ACC112 (cell line): ENCODE measurements around the gene PSORS1C1.
A peak's percentile ranks its signal among the peaks of the same experiment; 100 is the strongest.
"Not testable (repeated sequence)": the region's sequence is repeated elsewhere in the genome, so short reads cannot be mapped to it uniquely, and the experiment has no call there.

ENCODE experiments used
- H2AFZ ChIP-seq: fragments of 200-600 bp; sonication (generic); one replicate; pipeline ENCODE4 v1.6.0; 2017; ENCODE audit warnings: antibody characterized with exemption, low read length; ENCODE audit not compliant: unreplicated experiment
- H3K27ac ChIP-seq: fragments of 200-600 bp; sonication (generic); 2 replicates; pipeline ENCODE4 v1.5.1; 2014; ENCODE audit warnings: low read depth, mild to moderate bottlenecking, antibody characterized with exemption, low read length, moderate library complexity
- H3K27me3 ChIP-seq: fragments of 200-600 bp; sonication (generic); 2 replicates; pipeline ENCODE4 v1.6.1; 2014; ENCODE audit warnings: mild to moderate bottlenecking, antibody characterized with exemption, low read length, moderate library complexity, mixed read lengths; ENCODE audit not compliant: insufficient read depth
- H3K36me3 ChIP-seq: fragments of 200-600 bp; sonication (generic); 2 replicates; pipeline ENCODE4 v1.6.1; 2016; ENCODE audit warnings: mild to moderate bottlenecking, antibody characterized with exemption, low read length, moderate library complexity, mixed read lengths; ENCODE audit not compliant: insufficient read depth
- H3K4me1 ChIP-seq: fragments of 200-600 bp; sonication (generic); one replicate; pipeline ENCODE4 v1.6.1; 2016; ENCODE audit warnings: low read length, mixed read lengths; ENCODE audit not compliant: insufficient read depth, unreplicated experiment, control insufficient read depth
- H3K4me3 ChIP-seq: fragments of 200-600 bp; sonication (generic); 2 replicates; pipeline ENCODE4 v1.5.1; 2014; ENCODE audit warnings: mild to moderate bottlenecking, low read depth, low read length
- H3K79me2 ChIP-seq: fragments of 200-600 bp; sonication (generic); one replicate; pipeline ENCODE4 v1.6.0; 2016; ENCODE audit warnings: low read length; ENCODE audit not compliant: control insufficient read depth, unreplicated experiment, insufficient read depth

PSORS1C1 gene

GRCh38 chr6:31179896-31180295 is 65.3 kb downstream of the PSORS1C1 start:
- H3K27me3 ChIP-seq: no peaks in the 10 kb centered on the region
- H3K4me1 ChIP-seq: peaks cover 15% of the 10 kb centered on the region
- H3K4me3 ChIP-seq: peak overlapping the region; percentile 49
- H3K27ac ChIP-seq: no peak overlapping the region
- no peak overlapping the region for H2AFZ ChIP-seq
- no peaks in the 10 kb centered on the region; the same call in 1 of the 2 replicates for H3K36me3 ChIP-seq
- peaks cover 31% of the 10 kb centered on the region for H3K79me2 ChIP-seq

- Histone ChIP-seq H3K27me3 (no peaks in the 10 kb centered on the region), H3K27ac (no peak overlapping the region), H3K79me2 (peaks cover 34% of the 10 kb centered on the region), H2AFZ (no peak overlapping the region), H3K4me1 (peaks cover 14% of the 10 kb centered on the region), H3K36me3 (no peaks in the 10 kb centered on the region; the same call in 1 of the 2 replicates), H3K4me3 (peak overlapping the region; percentile 49)
These were observed 65.9 kb downstream of the PSORS1C1 start for GRCh38 chr6:31180500-31180899.

GRCh38 chr6:31183287-31183686 is 68.7 kb downstream of the PSORS1C1 start:
- H2AFZ ChIP-seq, H3K27me3 ChIP-seq, H3K4me1 ChIP-seq, H3K4me3 ChIP-seq, H3K36me3 ChIP-seq, H3K27ac ChIP-seq: not testable (repeated sequence)
- peaks cover 34% of the 10 kb centered on the region for H3K79me2 ChIP-seq

- H3K4me1 ChIP-seq, H3K27ac ChIP-seq, H3K36me3 ChIP-seq, H3K27me3 ChIP-seq, H2AFZ ChIP-seq: not testable (repeated sequence)
- peaks cover 34% of the 10 kb centered on the region for H3K79me2 ChIP-seq
- peak overlapping the region; percentile 21; the same call in 1 of the 2 replicates for H3K4me3 ChIP-seq
These were observed 69.3 kb downstream of the PSORS1C1 start for GRCh38 chr6:31183859-31184258.

- not testable (repeated sequence) for H3K27me3 ChIP-seq, H3K36me3 ChIP-seq, H3K4me1 ChIP-seq
- H3K4me3 ChIP-seq: peak overlapping the region; percentile 80
- H3K79me2 ChIP-seq: peaks cover 29% of the 10 kb centered on the region
- H3K27ac ChIP-seq: peak overlapping the region; percentile 82
- H2AFZ ChIP-seq: peak overlapping the region; percentile 24
These were observed 71.1 kb downstream of the PSORS1C1 start for GRCh38 chr6:31185695-31186051.

GRCh38 chr6:31186052-31186734 is 71.6 kb downstream of the PSORS1C1 start:
- H3K79me2 ChIP-seq: peaks cover 27% of the 10 kb centered on the region

GRCh38 chr6:31187780-31188194 is 73.2 kb downstream of the PSORS1C1 start:
- no peaks in the 10 kb centered on the region for H3K27me3 ChIP-seq
- no peak overlapping the region for H2AFZ ChIP-seq
- H3K4me1 ChIP-seq: peaks cover 4% of the 10 kb centered on the region
- H3K36me3 ChIP-seq: no peaks in the 10 kb centered on the region
- H3K79me2 ChIP-seq: peaks cover 20% of the 10 kb centered on the region
- H3K4me3 ChIP-seq: no peak overlapping the region
- H3K27ac ChIP-seq: no peak overlapping the region

More at GRCh38 chr6:31186052-31186734, 71.6 kb downstream of the PSORS1C1 start:
- peak overlapping the region; percentile 80 for H3K4me3 ChIP-seq
- H3K4me1 ChIP-seq: peaks cover 4% of the 10 kb centered on the region
- H3K27me3 ChIP-seq: no peaks in the 10 kb centered on the region
- H2AFZ ChIP-seq: peak overlapping the region; percentile 87
- peak overlapping the region; percentile 82 for H3K27ac ChIP-seq
- no peaks in the 10 kb centered on the region for H3K36me3 ChIP-seq

- not testable (repeated sequence) for H3K27me3 ChIP-seq, H3K4me3 ChIP-seq, H3K36me3 ChIP-seq, H3K4me1 ChIP-seq, H2AFZ ChIP-seq, H3K27ac ChIP-seq, H3K79me2 ChIP-seq
These were observed 74.6 kb downstream of the PSORS1C1 start for GRCh38 chr6:31189223-31189622.
